Loucy (cell line): ENCODE results near the gene GPR75.

Experiments used
- H2AFZ ChIP-seq: fragments of 200-600 bp; sonication (generic); 2 replicates; pipeline ENCODE4 v1.6.0; 2016; ENCODE audit warnings: antibody characterized with exemption, mild to moderate bottlenecking, low read length, moderate library complexity
- H3F3A ChIP-seq: fragments of 200-600 bp; 2 replicates; pipeline ENCODE4 v1.6.0; 2016; ENCODE audit warnings: antibody characterized with exemption, low read depth, mild to moderate bottlenecking
- H3K27me3 ChIP-seq: fragments of 200-600 bp; sonication (generic); 2 replicates; pipeline ENCODE4 v1.6.1; 2014; ENCODE audit warnings: low read length, mild to moderate bottlenecking; ENCODE audit not compliant: insufficient read depth, poor library complexity, severe bottlenecking
- H3K36me3 ChIP-seq: fragments of 200-600 bp; sonication (generic); 2 replicates; pipeline ENCODE4 v1.6.1; 2016; ENCODE audit warnings: low read length; ENCODE audit not compliant: insufficient read depth
- H3K4me1 ChIP-seq: fragments of 200-600 bp; sonication (generic); 2 replicates; pipeline ENCODE4 v1.5.1; 2014; ENCODE audit warnings: low read length, mild to moderate bottlenecking; ENCODE audit not compliant: insufficient read depth, poor library complexity, severe bottlenecking
- H3K4me2 ChIP-seq: fragments of 200-600 bp; sonication (generic); 2 replicates; pipeline ENCODE4 v1.6.0; 2014; ENCODE audit warnings: antibody characterized with exemption, low read length, low read depth, mild to moderate bottlenecking; ENCODE audit not compliant: poor library complexity, severe bottlenecking
- H3K4me3 ChIP-seq: fragments of 200-600 bp; sonication (generic); 2 replicates; pipeline ENCODE4 v1.5.1; 2014; ENCODE audit warnings: low read length, mild to moderate bottlenecking, mixed read lengths; ENCODE audit not compliant: poor library complexity, severe bottlenecking
- H3K79me2 ChIP-seq: fragments of 200-600 bp; sonication (generic); 2 replicates; pipeline ENCODE4 v1.6.1; 2014; ENCODE audit warnings: low read length; ENCODE audit not compliant: insufficient read depth
- H3K9ac ChIP-seq: fragments of 200-600 bp; sonication (generic); 2 replicates; pipeline ENCODE4 v1.6.0; 2014; ENCODE audit warnings: mild to moderate bottlenecking, low read depth, low read length, moderate library complexity; ENCODE audit not compliant: poor library complexity, severe bottlenecking
- H3K9me2 ChIP-seq: fragments of 200-600 bp; sonication (generic); replicated peaks from 2 replicates; pipeline ENCODE4 v1.6.1; 2016; ENCODE audit warnings: low read depth, low read length, mixed read lengths
- H3K9me3 ChIP-seq: fragments of 200-600 bp; sonication (generic); 2 replicates; pipeline ENCODE4 v1.6.1; 2014; ENCODE audit warnings: mild to moderate bottlenecking, antibody characterized with exemption, low read length, low read depth; ENCODE audit not compliant: insufficient read depth
- H4K20me1 ChIP-seq: fragments of 200-600 bp; sonication (generic); 2 replicates; pipeline ENCODE4 v1.6.0; 2014; ENCODE audit warnings: antibody characterized with exemption, low read length, mild to moderate bottlenecking; ENCODE audit not compliant: insufficient read depth, poor library complexity, severe bottlenecking
- CTCF ChIP-seq: fragments of 200-600 bp; sonication (generic); conservative IDR thresholded peaks from 2 replicates; pipeline ENCODE4 v1.5.1; 2014; ENCODE audit warnings: mild to moderate bottlenecking, antibody characterized with exemption, low read length
- EZH2phosphoT487 ChIP-seq: fragments of 200-600 bp; IDR thresholded peaks from 2 replicates; pipeline ENCODE4 v1.6.1; 2018; ENCODE audit warnings: antibody characterized with exemption, mild to moderate bottlenecking, moderate library complexity, borderline replicate concordance

Gene GPR75

GRCh38 chr2:53881360-53881759, 21.6 kb upstream of the GPR75 start:
- Histone ChIP-seq H4K20me1 (no peaks in the 10 kb centered on the region), H3K79me2 (no peaks in the 10 kb centered on the region), H3F3A (no peaks in the 10 kb centered on the region), H3K4me1 (no peaks in the 10 kb centered on the region), H3K9me3 (no peaks in the 10 kb centered on the region), H3K36me3 (peaks cover 58% of the 10 kb centered on the region; the same call in 1 of the 2 replicates), H3K9me2 (no peaks in the 10 kb centered on the region), H3K27me3 (no peaks in the 10 kb centered on the region), H3K4me3 (no peak overlapping the region), H3K4me2 (no peak overlapping the region), H2AFZ (no peak overlapping the region), H3K9ac (no peak overlapping the region)
- no peak for TF ChIP-seq CTCF
- TF ChIP-seq EZH2phosphoT487 = no peak

GRCh38 chr2:53880756-53881155, 21.0 kb upstream of the GPR75 start:
- H3K4me2 ChIP-seq = no peak overlapping the region
- no peak overlapping the region for H3K4me3 ChIP-seq
- H3K79me2 ChIP-seq = no peaks in the 10 kb centered on the region
- H4K20me1 ChIP-seq = no peaks in the 10 kb centered on the region
- H3K9me2 ChIP-seq = no peaks in the 10 kb centered on the region
- no peak overlapping the region for H2AFZ ChIP-seq
- no peaks in the 10 kb centered on the region for H3F3A ChIP-seq
- no peaks in the 10 kb centered on the region for H3K4me1 ChIP-seq
- TF ChIP-seq CTCF (no peak), EZH2phosphoT487 (no peak)
- H3K36me3 ChIP-seq = peaks cover 58% of the 10 kb centered on the region; the same call in 1 of the 2 replicates
- no peaks in the 10 kb centered on the region for H3K9me3 ChIP-seq
- no peaks in the 10 kb centered on the region for H3K27me3 ChIP-seq
- no peak overlapping the region for H3K9ac ChIP-seq

- H3K36me3 ChIP-seq = peaks cover 56% of the 10 kb centered on the region
Measured at GRCh38 chr2:53877556-53877955, 17.8 kb upstream of the GPR75 start.

More at GRCh38 chr2:53877556-53877955, 17.8 kb upstream of the GPR75 start:
- H2AFZ ChIP-seq = no peak overlapping the region
- no peaks in the 10 kb centered on the region for H3K9me3 ChIP-seq
- no peak overlapping the region for H3K4me3 ChIP-seq
- H3K79me2 ChIP-seq = no peaks in the 10 kb centered on the region
- H3K9ac ChIP-seq = no peak overlapping the region
- no peaks in the 10 kb centered on the region for H3K9me2 ChIP-seq
- H3K4me2 ChIP-seq = no peak overlapping the region
- no peaks in the 10 kb centered on the region for H3F3A ChIP-seq
- no peaks in the 10 kb centered on the region for H4K20me1 ChIP-seq
- TF ChIP-seq CTCF (no peak), EZH2phosphoT487 (no peak)
- no peaks in the 10 kb centered on the region for H3K27me3 ChIP-seq
- no peaks in the 10 kb centered on the region for H3K4me1 ChIP-seq
